GM21576 (cell line): ENCODE data around the gene FOXE3.

Experiments
- ATAC-seq: cut with Tn5 transposase; IDR thresholded peaks from one replicate; pipeline ENCODE4 v1.9.1; 2021; ENCODE audit warnings: mild to moderate bottlenecking, moderate library complexity; ENCODE audit not compliant: unreplicated experiment

The FOXE3 gene

GRCh38 chr1:47403321-47403910 lies 12.7 kb upstream of the FOXE3 start:
- no peak for ATAC-seq

GRCh38 chr1:47405697-47406096 lies 10.4 kb upstream of the FOXE3 start:
- ATAC-seq = no peak

- no peak for ATAC-seq
Observed at GRCh38 chr1:47406966-47407365, 9.1 kb upstream of the FOXE3 start.

- no peak for ATAC-seq
Observed at GRCh38 chr1:47407481-47407880, 8.6 kb upstream of the FOXE3 start.

- no peak for ATAC-seq
Observed at GRCh38 chr1:47409311-47410067, 6.6 kb upstream of the FOXE3 start.

GRCh38 chr1:47410068-47410455 lies 6.0 kb upstream of the FOXE3 start:
- ATAC-seq = no peak

GRCh38 chr1:47411436-47411835 lies 4.6 kb upstream of the FOXE3 start:
- ATAC-seq = no peak

- no peak for ATAC-seq
Observed at GRCh38 chr1:47412437-47412836, 3.6 kb upstream of the FOXE3 start.

- ATAC-seq = no peak
Observed at GRCh38 chr1:47416319-47417169, 459 bp downstream of the FOXE3 start.

GRCh38 chr1:47417170-47418044 lies 1.3 kb downstream of the FOXE3 start:
- ATAC-seq = no peak

GRCh38 chr1:47418122-47418521 lies 2.0 kb downstream of the FOXE3 start:
- no peak for ATAC-seq

GRCh38 chr1:47418681-47419325 lies 2.7 kb downstream of the FOXE3 start:
- ATAC-seq = no peak

GRCh38 chr1:47420547-47420946 lies 4.5 kb downstream of the FOXE3 start:
- no peak for ATAC-seq

GRCh38 chr1:47423872-47424271 lies 7.8 kb downstream of the FOXE3 start:
- ATAC-seq = no peak

- no peak for ATAC-seq
Observed at GRCh38 chr1:47424336-47424982, 8.4 kb downstream of the FOXE3 start.

GRCh38 chr1:47431534-47431933 lies 15.4 kb downstream of the FOXE3 start:
- no peak for ATAC-seq

- no peak for ATAC-seq
Observed at GRCh38 chr1:47432071-47433036, 16.3 kb downstream of the FOXE3 start.

- ATAC-seq = no peak
Observed at GRCh38 chr1:47433037-47433421, 16.9 kb downstream of the FOXE3 start.
